SK-N-SH treated with all-trans-retinoic acid at 6 μM for 48 hours (cell line): ENCODE data around the gene LAMA2.

Source experiments
- ATAC-seq: fragments of 200-7000 bp; cut with Tn5 transposase; 3 replicates; pipeline ENCODE4 v1.9.1; 2020; ENCODE audit warnings: mild to moderate bottlenecking, moderate library complexity
- ARNTL ChIP-seq: fragments of 450-650 bp; formaldehyde crosslinking; IDR thresholded peaks from 2 replicates; pipeline ENCODE4 v1.5.0; 2020; ENCODE audit warnings: low read depth, mild to moderate bottlenecking, moderate library complexity, borderline replicate concordance
- BACH2 ChIP-seq: fragments of 250-450 bp; sonication (Bioruptor Pico); IDR thresholded peaks from 2 replicates; pipeline ENCODE4 v1.9.0; 2021; ENCODE audit warnings: mild to moderate bottlenecking, borderline replicate concordance
- CSDC2 ChIP-seq: fragments of 250-450 bp; sonication (Bioruptor Pico); IDR thresholded peaks from 2 replicates; pipeline ENCODE4 v1.5.0; 2020; ENCODE audit warnings: mild to moderate bottlenecking, moderate library complexity
- ESRRG ChIP-seq: fragments of 250-450 bp; sonication (Bioruptor Pico); IDR thresholded peaks from 2 replicates; pipeline ENCODE4 v1.6.1; 2021; ENCODE audit warnings: mild to moderate bottlenecking
- GLIS3 ChIP-seq: fragments of 250-450 bp; sonication (Bioruptor Pico); IDR thresholded peaks from 2 replicates; pipeline ENCODE4 v1.5.0; 2020; ENCODE audit warnings: mild to moderate bottlenecking, moderate library complexity
- ISL1 ChIP-seq: fragments of 250-450 bp; sonication (Bioruptor Pico); IDR thresholded peaks from 2 replicates; pipeline ENCODE4 v2.1.2; 2022; ENCODE audit warnings: mild to moderate bottlenecking, moderate library complexity
- OSR1 ChIP-seq: fragments of 250-450 bp; sonication (Bioruptor Pico); IDR thresholded peaks from 2 replicates; pipeline ENCODE4 v1.8.0; 2022; ENCODE audit warnings: moderate library complexity, mild to moderate bottlenecking, inconsistent platforms
- POU6F1 ChIP-seq: fragments of 250-450 bp; sonication (Bioruptor Pico); IDR thresholded peaks from 2 replicates; pipeline ENCODE4 v1.8.0; 2021; ENCODE audit warnings: low read depth, mild to moderate bottlenecking, moderate library complexity, borderline replicate concordance
- PPARA ChIP-seq: fragments of 250-450 bp; sonication (Bioruptor Pico); IDR thresholded peaks from 2 replicates; pipeline ENCODE4 v1.5.0; 2020; ENCODE audit warnings: mild to moderate bottlenecking, borderline replicate concordance
- RARB ChIP-seq: fragments of 250-450 bp; sonication (Bioruptor Pico); IDR thresholded peaks from 2 replicates; pipeline ENCODE4 v1.8.0; 2021; ENCODE audit warnings: mild to moderate bottlenecking, moderate library complexity
- SNAI2 ChIP-seq: fragments of 250-450 bp; sonication (Bioruptor Pico); IDR thresholded peaks from 2 replicates; pipeline ENCODE4 v1.5.0; 2020; ENCODE audit warnings: mild to moderate bottlenecking, moderate library complexity
- TCF4 ChIP-seq: fragments of 250-450 bp; sonication (Bioruptor Pico); IDR thresholded peaks from 2 replicates; pipeline ENCODE4 v1.8.0; 2021; ENCODE audit warnings: mild to moderate bottlenecking, moderate library complexity, borderline replicate concordance
- TSHZ2 ChIP-seq: fragments of 250-450 bp; sonication (Bioruptor Pico); IDR thresholded peaks from 2 replicates; pipeline ENCODE4 v1.5.0; 2020; ENCODE audit warnings: mild to moderate bottlenecking, moderate library complexity
- ZC3H10 ChIP-seq: fragments of 250-450 bp; sonication (Bioruptor Pico); IDR thresholded peaks from 2 replicates; pipeline ENCODE4 v1.5.1; 2021; ENCODE audit warnings: mild to moderate bottlenecking, moderate library complexity
- ZFP3 ChIP-seq: fragments of 250-450 bp; sonication (Bioruptor Pico); IDR thresholded peaks from 2 replicates; pipeline ENCODE4 v1.5.0; 2020; ENCODE audit warnings: mild to moderate bottlenecking, moderate library complexity
- ZFP30 ChIP-seq: fragments of 450-650 bp; formaldehyde crosslinking; IDR thresholded peaks from 2 replicates; pipeline ENCODE4 v1.5.0; 2022; ENCODE audit warnings: mild to moderate bottlenecking, moderate library complexity
- ZNF565 ChIP-seq: fragments of 450-650 bp; formaldehyde crosslinking; conservative IDR thresholded peaks from 2 replicates; pipeline ENCODE4 v1.5.0; 2020; ENCODE audit warnings: low read depth, mild to moderate bottlenecking, moderate library complexity
- ZNF70 ChIP-seq: fragments of 450-650 bp; formaldehyde crosslinking; IDR thresholded peaks from 2 replicates; pipeline ENCODE4 v1.5.0; 2020; ENCODE audit warnings: mild to moderate bottlenecking, moderate library complexity
- ZNF8 ChIP-seq: fragments of 450-650 bp; formaldehyde crosslinking; IDR thresholded peaks from 2 replicates; pipeline ENCODE4 v1.5.0; 2020; ENCODE audit warnings: mild to moderate bottlenecking, moderate library complexity
- TF ChIP-seq, protein P1 (sequence below): fragments of 250-450 bp; sonication (Bioruptor Pico); IDR thresholded peaks from 2 replicates; pipeline ENCODE4 v1.5.1; 2021; ENCODE audit warnings: mild to moderate bottlenecking, moderate library complexity

LAMA2 gene

GRCh38 chr6:129104560-129104959, 221.6 kb downstream of the LAMA2 start:
- TF ChIP-seq ZNF565 (CRISPR knock-in tag) (no peak), ZNF70 (CRISPR knock-in tag) (no peak), TCF4 (no peak), SNAI2 (CRISPR knock-in tag) (no peak), POU6F1 (CRISPR knock-in tag) (no peak), TSHZ2 (no peak), OSR1 (CRISPR knock-in tag) (no peak)
- no peak for ATAC-seq

DNA sequence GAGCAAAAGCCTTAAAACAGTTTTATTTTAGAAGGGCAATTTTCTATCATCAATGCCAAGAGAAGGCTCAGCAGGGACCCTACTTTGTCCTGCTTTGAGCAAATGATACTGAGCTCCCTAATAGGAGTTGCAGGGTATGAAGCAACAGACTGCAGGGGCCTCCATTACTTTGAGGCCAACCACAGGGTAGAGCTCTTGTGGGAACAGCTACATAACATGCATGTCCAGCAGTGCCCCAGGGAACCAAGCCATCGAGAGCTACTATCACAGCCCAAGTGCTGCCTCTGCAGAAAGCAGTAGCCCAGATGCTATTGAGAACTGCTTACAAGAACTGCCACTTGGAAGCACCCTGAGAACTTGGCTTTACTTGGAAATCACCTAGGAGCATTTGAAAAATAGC, 222.1 kb downstream of the LAMA2 start:
- no peak for ATAC-seq
- no peak for TF ChIP-seq TCF4

DNA sequence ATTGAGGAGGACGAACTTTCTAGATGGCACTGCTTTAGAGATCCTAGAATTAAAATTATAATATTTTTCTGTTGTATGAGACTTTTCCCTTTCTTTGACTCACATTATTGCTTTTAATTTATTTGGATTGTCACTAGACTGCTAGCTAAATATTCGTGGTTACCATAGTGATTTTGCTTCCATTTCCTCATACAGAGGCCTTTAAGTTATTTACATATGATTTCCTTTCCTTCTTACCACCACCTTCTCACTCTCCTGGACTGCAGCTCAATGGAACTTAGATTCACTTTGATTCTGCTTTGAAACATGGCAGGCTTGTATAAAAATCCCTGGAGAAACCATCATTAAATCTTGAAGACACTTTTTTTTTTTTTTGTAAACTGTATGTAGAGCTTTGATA, 222.9 kb downstream of the LAMA2 start:
- ATAC-seq, result no peak
- TF ChIP-seq ZC3H10 (CRISPR knock-in tag), result no peak

- no peak for ATAC-seq
These were observed 225.4 kb downstream of the LAMA2 start for GRCh38 chr6:129108337-129108736.

More at GRCh38 chr6:129108337-129108736, 225.4 kb downstream of the LAMA2 start:
- TF ChIP-seq TCF4 (no peak), ISL1 (CRISPR knock-in tag) (no peak), GLIS3 (CRISPR knock-in tag) (no peak), POU6F1 (CRISPR knock-in tag) (no peak), ZFP30 (CRISPR knock-in tag) (no peak), BACH2 (CRISPR knock-in tag) (no peak), SNAI2 (CRISPR knock-in tag) (no peak), ARNTL (CRISPR knock-in tag) (no peak), ZNF8 (no peak), PPARA (CRISPR knock-in tag) (no peak), CSDC2 (CRISPR knock-in tag) (no peak), ZNF565 (CRISPR knock-in tag) (no peak), RARB (CRISPR knock-in tag) (no peak), ZC3H10 (CRISPR knock-in tag) (no peak), TSHZ2 (no peak), ESRRG (CRISPR knock-in tag) (no peak), ZFP3 (CRISPR knock-in tag) (no peak), OSR1 (CRISPR knock-in tag) (no peak)
- TF ChIP-seq, protein P1, sequence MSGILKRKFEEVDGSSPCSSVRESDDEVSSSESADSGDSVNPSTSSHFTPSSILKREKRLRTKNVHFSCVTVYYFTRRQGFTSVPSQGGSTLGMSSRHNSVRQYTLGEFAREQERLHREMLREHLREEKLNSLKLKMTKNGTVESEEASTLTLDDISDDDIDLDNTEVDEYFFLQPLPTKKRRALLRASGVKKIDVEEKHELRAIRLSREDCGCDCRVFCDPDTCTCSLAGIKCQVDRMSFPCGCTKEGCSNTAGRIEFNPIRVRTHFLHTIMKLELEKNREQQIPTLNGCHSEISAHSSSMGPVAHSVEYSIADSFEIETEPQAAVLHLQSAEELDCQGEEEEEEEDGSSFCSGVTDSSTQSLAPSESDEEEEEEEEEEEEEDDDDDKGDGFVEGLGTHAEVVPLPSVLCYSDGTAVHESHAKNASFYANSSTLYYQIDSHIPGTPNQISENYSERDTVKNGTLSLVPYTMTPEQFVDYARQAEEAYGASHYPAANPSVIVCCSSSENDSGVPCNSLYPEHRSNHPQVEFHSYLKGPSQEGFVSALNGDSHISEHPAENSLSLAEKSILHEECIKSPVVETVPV (CRISPR knock-in tag), result no peak
